Activated naive CD4-positive, alpha-beta T cell treated with anti-CD3 and anti-CD28 coated beads, Interleukin-2, amount 50 U/mL, for 24 hours (primary cell): ENCODE measurements around the gene PLXNC1.

Experiments
- H3K27ac Mint-ChIP-seq: one replicate; pipeline ENCODE4 v1.8.0; 2021; ENCODE audit warnings: mild to moderate bottlenecking, mixed read lengths
- H3K27me3 Mint-ChIP-seq: one replicate; pipeline ENCODE4 v1.8.0; 2021; ENCODE audit warnings: mixed read lengths
- H3K36me3 Mint-ChIP-seq: one replicate; pipeline ENCODE4 v1.8.0; 2021; ENCODE audit warnings: mixed read lengths
- H3K4me1 Mint-ChIP-seq: one replicate; pipeline ENCODE4 v1.8.0; 2021; ENCODE audit warnings: mixed read lengths
- H3K4me3 Mint-ChIP-seq: one replicate; pipeline ENCODE4 v1.8.0; 2021; ENCODE audit warnings: mild to moderate bottlenecking, mixed read lengths
- H3K9me3 Mint-ChIP-seq: one replicate; pipeline ENCODE4 v1.8.0; 2021; ENCODE audit warnings: mixed read lengths

PLXNC1 gene

DNA sequence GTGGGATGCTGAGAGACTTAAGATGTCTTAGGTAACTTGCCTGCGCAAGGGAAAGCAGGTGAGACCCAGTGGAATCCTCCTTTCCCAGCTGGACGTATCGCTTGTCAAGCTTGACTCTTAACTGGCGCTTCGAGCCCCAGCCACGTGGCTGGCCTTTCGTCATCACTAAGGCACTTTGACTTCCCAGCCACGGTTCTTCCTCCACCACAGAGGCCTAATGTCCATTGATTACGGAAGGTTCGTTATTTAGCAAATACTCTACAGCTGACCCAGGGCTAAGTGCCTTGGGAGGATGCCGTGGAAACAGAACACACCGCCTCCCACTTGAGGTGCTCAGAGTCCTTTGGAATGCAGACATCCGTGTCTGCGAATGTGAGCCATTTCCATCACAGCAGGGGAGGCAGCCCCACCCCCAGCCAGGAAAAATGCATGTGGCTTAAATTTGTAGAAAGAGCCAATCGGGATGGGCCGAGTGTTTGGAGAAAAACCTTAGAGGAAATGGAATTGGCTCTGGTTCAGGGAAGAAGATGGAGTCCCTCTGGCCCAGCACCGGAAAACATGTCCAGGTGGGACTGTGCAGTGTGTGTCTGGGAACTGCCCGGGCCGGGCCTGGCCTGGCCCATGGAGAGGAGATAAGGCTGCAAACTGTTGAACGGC, 115.7 kb downstream of the PLXNC1 start:
- Mint-ChIP-seq H3K27ac (peak overlapping the region; percentile 74), H3K4me3 (peak overlapping the region; percentile 55), H3K36me3 (peaks cover 19% of the 10 kb centered on the region), H3K4me1 (peaks cover 60% of the 10 kb centered on the region), H3K9me3 (no peaks in the 10 kb centered on the region), H3K27me3 (no peaks in the 10 kb centered on the region)

DNA sequence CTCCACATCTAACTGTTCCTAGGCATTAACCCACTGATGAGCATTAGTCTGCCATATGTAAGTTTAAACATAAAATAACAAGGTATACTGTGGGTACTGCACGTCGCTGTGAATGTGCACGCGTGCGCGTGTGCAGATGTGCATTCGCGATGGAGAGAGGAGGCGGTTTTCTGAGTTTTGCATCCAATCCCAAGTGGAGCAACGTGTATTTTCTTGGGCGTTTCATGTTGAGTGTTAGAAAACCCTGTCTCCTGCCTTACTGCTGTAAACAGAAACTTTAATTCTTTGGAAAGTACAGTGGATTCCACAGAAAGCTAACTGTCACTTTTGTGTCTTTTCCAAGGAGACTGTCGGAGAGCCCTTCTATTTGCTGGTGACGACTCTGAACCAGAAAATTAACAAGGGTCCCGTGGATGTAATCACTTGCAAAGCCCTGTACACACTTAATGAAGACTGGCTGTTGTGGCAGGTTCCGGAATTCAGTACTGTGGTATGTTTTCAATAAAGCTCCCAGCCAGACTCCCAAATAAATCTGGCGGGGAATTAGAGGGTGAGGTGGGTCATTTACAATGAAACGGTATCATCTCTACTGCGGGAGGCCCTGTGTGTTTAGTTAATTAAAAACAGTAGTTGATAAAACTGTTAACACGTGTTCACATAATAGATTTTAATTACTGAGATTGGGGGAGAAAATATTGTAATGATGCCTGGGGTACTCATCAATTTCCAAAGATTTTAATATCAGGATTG, 116.5 kb downstream of the PLXNC1 start:
- Mint-ChIP-seq H3K9me3 (no peaks in the 10 kb centered on the region), H3K27ac (no peak overlapping the region), H3K4me3 (no peak overlapping the region), H3K27me3 (no peaks in the 10 kb centered on the region), H3K4me1 (peaks cover 69% of the 10 kb centered on the region), H3K36me3 (peaks cover 19% of the 10 kb centered on the region)

DNA sequence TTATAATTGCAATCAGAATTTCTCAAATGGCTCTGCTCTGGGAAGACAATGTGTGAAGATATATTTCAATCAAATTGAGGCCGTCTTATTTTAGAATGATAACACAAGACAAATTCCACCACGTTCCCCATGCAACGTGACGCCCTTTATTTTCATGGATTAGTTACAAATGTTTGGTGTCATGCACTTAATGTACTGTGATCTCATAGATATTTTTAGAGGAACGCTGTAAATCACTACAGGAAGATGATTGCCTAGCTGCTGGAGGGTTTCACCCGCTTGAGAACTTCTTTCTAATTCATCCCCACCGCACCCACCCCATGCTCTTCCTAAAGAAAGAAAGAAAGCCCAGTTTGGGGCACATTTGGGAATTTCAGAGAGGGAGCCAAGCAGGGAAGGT, 117.2 kb downstream of the PLXNC1 start:
- no peak overlapping the region for H3K4me3 Mint-ChIP-seq
- peaks cover 19% of the 10 kb centered on the region for H3K36me3 Mint-ChIP-seq
- H3K27me3 Mint-ChIP-seq: no peaks in the 10 kb centered on the region
- H3K4me1 Mint-ChIP-seq: peaks cover 72% of the 10 kb centered on the region
- no peaks in the 10 kb centered on the region for H3K9me3 Mint-ChIP-seq
- H3K27ac Mint-ChIP-seq: no peak overlapping the region

DNA sequence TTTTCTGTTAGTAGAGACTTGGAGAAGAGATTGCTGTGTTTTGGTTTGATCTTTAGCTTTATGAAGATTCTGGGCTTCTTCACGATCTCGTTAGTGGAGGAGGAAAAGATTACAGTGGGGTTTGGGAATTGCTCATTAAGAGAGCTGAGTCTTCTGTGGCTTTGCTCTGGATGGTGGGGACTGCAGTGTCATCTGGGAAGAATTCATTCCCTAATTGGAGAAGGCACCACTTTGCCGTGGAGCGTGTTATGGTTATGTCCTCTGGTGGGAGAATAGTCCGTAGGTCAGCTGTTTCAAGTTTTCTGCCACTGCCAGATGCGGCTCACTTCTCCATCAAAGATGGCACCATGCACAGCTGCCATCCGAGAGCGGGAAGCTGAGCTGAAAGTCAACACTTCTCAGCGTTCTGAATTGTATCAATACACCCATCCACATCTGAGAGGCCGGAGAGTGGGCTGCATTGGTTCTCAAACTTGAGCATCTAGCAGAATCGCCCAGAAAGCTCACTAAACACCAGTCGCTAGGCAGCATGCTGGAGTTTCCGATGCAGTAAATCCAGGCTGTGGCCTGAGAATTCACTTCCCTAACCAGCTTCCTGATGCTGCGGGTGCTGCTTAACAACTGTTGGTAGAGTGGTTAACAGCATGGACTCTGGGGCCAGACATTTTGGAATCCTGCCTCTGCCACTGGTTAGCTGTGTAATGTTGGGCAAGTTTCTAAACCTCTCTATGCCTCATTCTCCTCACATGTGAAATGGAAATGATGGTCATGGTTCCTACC, 117.8 kb downstream of the PLXNC1 start:
- peaks cover 73% of the 10 kb centered on the region for H3K4me1 Mint-ChIP-seq
- H3K27me3 Mint-ChIP-seq: no peaks in the 10 kb centered on the region
- no peaks in the 10 kb centered on the region for H3K9me3 Mint-ChIP-seq
- no peak overlapping the region for H3K4me3 Mint-ChIP-seq
- peaks cover 19% of the 10 kb centered on the region for H3K36me3 Mint-ChIP-seq
- peak overlapping the region; percentile 27 for H3K27ac Mint-ChIP-seq

DNA sequence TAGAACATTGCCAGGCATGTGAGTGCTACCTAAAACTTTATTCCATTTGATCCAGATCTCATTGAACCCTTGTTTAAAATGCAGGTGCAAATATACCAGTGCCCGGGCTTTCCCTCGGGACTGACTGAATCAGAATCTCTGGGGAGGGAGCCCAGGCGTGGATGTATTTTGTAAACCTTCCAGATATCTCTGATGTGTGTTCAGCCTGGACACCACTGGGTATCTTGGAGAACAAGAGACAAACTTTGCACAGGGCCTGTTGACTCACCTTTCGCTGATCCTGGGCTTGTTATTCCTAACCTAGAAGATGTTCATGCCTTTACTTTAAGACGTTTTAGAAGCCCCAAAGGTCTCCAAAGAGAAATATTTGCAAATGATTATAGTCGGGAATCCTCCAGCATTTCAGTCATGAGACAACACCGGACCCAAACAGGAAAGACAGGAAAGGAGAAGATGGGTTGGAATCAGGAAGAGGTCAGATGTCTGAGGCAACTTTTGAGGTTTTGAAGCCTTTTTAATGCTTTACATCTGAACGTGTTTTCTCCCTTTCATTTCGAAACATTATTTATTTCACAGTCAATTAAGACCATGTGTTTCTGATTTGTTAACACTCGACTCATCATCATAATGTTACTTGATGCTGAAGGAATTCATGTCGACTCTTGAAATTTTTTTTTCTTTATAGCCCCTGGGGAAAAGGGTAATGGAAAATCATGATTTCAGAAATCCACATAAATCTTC, 118.6 kb downstream of the PLXNC1 start:
- peaks cover 77% of the 10 kb centered on the region for H3K4me1 Mint-ChIP-seq
- no peak overlapping the region for H3K4me3 Mint-ChIP-seq
- no peaks in the 10 kb centered on the region for H3K27me3 Mint-ChIP-seq
- H3K9me3 Mint-ChIP-seq: no peaks in the 10 kb centered on the region
- H3K36me3 Mint-ChIP-seq: peaks cover 22% of the 10 kb centered on the region
- H3K27ac Mint-ChIP-seq: peak overlapping the region; percentile 90

DNA sequence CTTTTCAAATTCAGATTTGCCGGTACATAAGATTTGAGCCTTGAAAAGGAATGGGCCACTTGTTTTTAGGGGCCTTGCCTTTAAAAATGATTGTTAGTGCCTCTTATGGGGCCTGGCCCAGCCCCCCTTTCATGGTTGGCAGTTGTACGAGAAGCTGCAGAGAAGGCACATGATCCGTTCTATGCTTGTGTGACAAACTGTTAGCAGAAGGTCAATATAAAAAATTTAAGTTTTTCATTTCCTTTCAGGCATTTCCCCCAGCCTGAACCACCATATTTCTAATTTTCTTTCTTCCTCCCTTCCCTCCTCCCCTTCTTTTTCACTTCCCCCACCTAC, 119.1 kb downstream of the PLXNC1 start:
- no peaks in the 10 kb centered on the region for H3K27me3 Mint-ChIP-seq
- H3K4me1 Mint-ChIP-seq: peaks cover 76% of the 10 kb centered on the region
- H3K4me3 Mint-ChIP-seq: no peak overlapping the region
- H3K27ac Mint-ChIP-seq: no peak overlapping the region
- peaks cover 26% of the 10 kb centered on the region for H3K36me3 Mint-ChIP-seq
- no peaks in the 10 kb centered on the region for H3K9me3 Mint-ChIP-seq

DNA sequence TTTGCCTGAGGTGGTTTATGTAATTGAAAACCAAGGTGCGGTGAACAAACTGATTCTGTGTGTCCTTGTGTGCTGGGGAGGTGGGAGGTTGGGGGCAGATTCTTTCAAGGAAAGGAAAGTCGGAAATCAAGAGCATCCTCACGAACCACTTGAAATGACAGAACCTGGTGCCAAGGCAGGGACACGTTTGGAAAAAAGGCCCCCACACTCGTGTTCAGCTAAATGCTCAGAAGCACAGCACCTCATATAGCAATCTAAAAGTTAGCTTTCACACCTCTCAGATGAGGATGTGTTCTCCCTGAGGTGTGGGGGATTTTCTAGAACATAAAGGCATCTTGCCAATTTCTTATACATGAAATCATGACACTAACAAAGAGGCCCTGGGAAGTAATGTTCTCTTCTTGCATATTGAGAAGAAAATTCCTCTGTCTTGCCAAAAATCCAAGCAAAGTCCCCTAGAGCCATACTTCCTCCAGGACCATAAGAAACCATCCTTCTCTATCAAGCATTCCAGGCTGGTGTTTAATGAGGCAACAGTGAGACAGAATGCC, 119.6 kb downstream of the PLXNC1 start:
- H3K36me3 Mint-ChIP-seq: peaks cover 28% of the 10 kb centered on the region
- H3K4me1 Mint-ChIP-seq: peaks cover 71% of the 10 kb centered on the region
- no peak overlapping the region for H3K27ac Mint-ChIP-seq
- H3K4me3 Mint-ChIP-seq: peak overlapping the region; percentile 15
- no peaks in the 10 kb centered on the region for H3K27me3 Mint-ChIP-seq
- H3K9me3 Mint-ChIP-seq: no peaks in the 10 kb centered on the region

DNA sequence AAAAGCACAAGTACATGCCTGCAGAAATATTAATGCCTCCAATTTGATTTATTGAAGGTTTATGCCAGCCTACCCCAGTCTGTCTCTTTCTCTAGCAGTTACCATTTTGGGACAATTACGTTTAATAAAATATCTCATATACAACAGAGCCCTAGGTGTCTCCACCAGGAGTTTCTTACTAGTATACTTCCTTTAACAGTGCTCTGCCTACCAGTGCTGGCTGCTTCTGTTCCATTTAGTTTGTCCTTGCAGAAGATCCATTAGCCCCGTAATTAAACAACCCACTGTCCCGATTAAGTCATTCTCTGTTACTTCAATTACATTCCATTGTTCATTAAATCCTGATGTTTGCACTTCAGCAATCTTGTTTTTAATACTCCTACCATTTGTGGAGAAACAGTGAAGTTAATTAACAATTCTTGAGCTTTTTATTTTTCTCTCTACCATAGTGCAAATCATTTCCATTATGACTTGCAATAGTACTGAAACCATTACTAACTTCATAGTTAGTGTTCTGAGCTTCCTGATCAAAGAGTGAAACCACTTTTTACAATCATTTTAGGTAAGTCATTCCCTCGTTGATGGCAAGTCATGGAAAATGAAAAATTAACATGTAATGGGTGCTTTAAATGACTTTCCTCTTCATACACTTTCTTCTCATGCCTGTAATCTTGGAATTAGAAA, 121.1 kb downstream of the PLXNC1 start:
- Mint-ChIP-seq H3K27me3 (no peaks in the 10 kb centered on the region), H3K4me3 (no peak overlapping the region), H3K27ac (no peak overlapping the region), H3K9me3 (no peaks in the 10 kb centered on the region), H3K36me3 (peaks cover 29% of the 10 kb centered on the region), H3K4me1 (peaks cover 56% of the 10 kb centered on the region)

DNA sequence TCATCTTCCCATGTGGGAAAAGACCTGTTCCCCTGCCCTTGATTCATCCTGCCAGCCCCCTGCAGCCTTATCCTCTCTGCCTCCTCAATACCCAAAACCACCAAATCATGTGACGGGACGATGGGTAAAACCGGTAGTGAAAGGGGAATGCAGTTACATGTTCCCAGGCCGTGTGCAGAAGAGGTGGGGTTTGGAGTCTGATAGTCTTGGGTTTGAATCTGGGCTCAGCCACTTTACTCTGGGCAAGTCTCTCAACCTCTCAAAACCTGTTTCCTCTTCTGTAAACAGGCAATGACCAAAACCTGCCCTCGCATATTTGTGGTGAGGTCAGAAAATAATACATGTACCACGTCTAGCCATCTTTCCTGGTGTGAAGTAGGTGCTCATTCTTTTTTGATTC, 123.0 kb downstream of the PLXNC1 start:
- H3K36me3 Mint-ChIP-seq: peaks cover 18% of the 10 kb centered on the region

DNA sequence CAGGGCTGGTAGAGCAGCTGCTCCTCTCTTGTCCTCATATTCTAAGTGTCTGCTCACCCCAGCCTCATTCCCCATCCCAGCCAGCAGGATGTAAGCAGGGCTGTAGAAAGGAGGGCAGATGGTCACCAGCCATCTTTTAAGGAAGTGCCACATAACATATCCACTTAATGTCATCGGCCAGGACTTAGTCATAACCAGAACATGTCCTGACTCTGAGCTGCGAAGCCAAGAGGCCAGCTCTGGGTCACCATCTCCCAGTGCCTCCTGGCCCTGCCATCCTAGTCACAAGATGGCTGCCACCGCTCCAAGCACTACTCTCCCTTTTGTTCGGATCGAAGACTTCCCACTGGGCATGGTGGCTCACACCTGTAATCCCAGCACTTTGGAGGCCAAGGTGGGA, 123.9 kb downstream of the PLXNC1 start:
- Mint-ChIP-seq H3K36me3 (peaks cover 15% of the 10 kb centered on the region), H3K27me3 (no peaks in the 10 kb centered on the region), H3K4me1 (peaks cover 40% of the 10 kb centered on the region), H3K9me3 (no peaks in the 10 kb centered on the region), H3K4me3 (no peak overlapping the region), H3K27ac (no peak overlapping the region)

More for the DNA sequence above, 123.0 kb downstream of the PLXNC1 start:
- Mint-ChIP-seq H3K27me3 (no peaks in the 10 kb centered on the region), H3K4me3 (no peak overlapping the region), H3K27ac (peak overlapping the region; percentile 24), H3K9me3 (no peaks in the 10 kb centered on the region), H3K4me1 (peaks cover 46% of the 10 kb centered on the region)

DNA sequence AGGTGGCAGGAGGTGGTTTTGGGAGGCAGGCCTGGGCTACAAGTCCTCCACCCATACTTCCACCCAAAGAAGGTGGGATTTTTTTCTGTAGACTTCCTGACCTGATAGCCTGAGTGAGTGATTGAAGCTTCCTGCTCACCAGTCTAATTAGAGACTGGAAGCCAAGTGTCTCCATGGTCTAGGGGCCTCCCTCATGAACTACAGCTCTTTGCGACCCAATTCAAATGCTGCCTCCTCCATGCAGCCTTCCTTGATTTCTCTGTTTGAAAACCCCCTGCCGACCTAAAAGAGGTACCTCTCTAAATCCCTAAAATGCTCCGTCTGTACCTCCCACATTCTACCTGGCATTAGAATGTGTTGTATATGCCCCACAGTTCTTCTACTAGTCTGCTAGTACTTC, 124.9 kb downstream of the PLXNC1 start:
- Mint-ChIP-seq H3K4me1 (peaks cover 34% of the 10 kb centered on the region), H3K27me3 (no peaks in the 10 kb centered on the region), H3K36me3 (peaks cover 13% of the 10 kb centered on the region), H3K9me3 (no peaks in the 10 kb centered on the region), H3K27ac (no peak overlapping the region), H3K4me3 (no peak overlapping the region)

DNA sequence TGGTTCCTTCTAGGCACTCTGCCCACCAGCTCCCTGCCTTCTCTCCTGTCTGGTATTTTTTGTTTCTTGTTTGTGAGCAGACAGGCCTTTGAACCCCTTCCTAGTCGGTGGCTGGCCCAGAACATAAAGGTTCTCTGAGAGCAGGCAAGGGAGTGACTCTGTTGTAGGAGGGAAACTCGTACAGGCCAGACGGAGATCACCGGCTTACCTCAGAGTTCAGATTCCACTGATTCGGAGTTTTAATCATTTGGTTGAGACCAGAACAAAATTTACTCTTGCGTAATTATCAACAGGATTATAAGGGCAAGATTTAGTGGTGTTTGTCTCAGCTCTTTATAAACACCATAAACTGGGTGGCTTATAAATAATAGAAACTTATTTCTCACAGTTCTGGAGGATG, 128.3 kb downstream of the PLXNC1 start:
- Mint-ChIP-seq H3K4me3 (no peak overlapping the region), H3K4me1 (peaks cover 12% of the 10 kb centered on the region), H3K27me3 (no peaks in the 10 kb centered on the region), H3K9me3 (no peaks in the 10 kb centered on the region), H3K36me3 (peaks cover 12% of the 10 kb centered on the region), H3K27ac (no peak overlapping the region)

DNA sequence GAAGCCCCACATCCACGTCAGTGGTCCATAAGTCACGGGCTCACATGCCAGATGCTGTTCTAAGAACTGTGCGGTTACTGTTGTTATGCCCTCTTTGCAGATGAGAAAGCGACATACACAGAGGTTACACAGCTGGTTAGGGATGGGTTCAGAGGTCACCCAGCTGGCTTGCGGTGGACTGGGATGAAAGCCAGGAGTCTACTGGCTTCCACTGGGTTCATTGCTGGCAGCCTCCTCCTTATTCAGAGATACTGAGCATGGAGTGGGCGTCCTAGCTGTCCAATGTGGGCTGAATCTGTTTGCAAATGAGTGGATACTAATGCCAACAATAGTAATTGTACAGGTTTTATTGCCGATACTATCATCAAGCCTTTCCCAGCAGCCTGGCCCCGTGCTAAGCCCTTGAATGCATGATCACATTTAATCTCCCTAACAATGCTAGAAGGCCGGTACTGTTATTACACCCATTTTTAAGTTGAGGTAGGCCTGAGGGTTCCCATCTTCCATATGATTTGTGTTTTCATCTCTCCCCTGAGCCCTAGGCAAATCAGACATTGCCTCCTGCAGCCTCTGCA, 129.1 kb downstream of the PLXNC1 start:
- Mint-ChIP-seq H3K36me3 (peaks cover 9% of the 10 kb centered on the region), H3K27ac (no peak overlapping the region), H3K4me1 (peaks cover 14% of the 10 kb centered on the region), H3K4me3 (no peak overlapping the region), H3K27me3 (no peaks in the 10 kb centered on the region), H3K9me3 (no peaks in the 10 kb centered on the region)

DNA sequence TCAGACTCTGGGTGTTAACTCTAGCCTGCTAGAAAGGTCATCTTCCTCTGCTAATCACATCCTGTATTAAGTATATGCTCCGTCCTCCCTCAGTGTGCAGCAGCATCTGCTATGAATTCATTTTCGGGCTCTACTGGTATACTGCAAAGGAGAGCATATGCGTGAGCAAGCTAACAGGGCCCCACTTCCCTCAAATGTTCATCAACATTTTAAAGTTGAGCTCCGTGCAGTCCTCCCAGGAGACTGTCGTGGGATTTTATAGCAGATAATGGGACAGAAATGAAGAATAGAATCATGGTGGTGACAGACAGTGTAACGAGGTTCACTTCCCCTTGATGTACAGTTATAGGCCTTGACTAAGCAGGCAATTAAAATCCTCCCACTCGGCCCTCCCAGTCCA, 131.7 kb downstream of the PLXNC1 start:
- H3K4me1 Mint-ChIP-seq: peaks cover 25% of the 10 kb centered on the region
- H3K4me3 Mint-ChIP-seq: no peak overlapping the region
- H3K9me3 Mint-ChIP-seq: no peaks in the 10 kb centered on the region
- peaks cover 4% of the 10 kb centered on the region for H3K36me3 Mint-ChIP-seq
- H3K27ac Mint-ChIP-seq: no peak overlapping the region
- no peaks in the 10 kb centered on the region for H3K27me3 Mint-ChIP-seq
